Activated CD8-positive, alpha-beta T cell treated with anti-CD3 and anti-CD28 coated beads for 36 hours (primary cell): Measurements from ENCODE around the gene ZBTB16. TPM values are rescaled to one million over a fixed set of nuclear protein-coding genes. Genes with fewer than 3 reads are reported as not detected.

ENCODE experiments used
- ATAC-seq: fragments of 200-7000 bp; cut with Tn5 transposase; one replicate; pipeline ENCODE4 v1.10.0; 2021; ENCODE audit warnings: mild to moderate bottlenecking, moderate library complexity
- CTCF ChIA-PET: fragments of 350-600 bp; sonication (Branson Sonifier 250); formaldehyde crosslinking; loops from one replicate; lab custom pipeline; 2021; ENCODE audit warnings: antibody characterized with exemption; lab: Charles Lee
- POLR2A ChIA-PET: fragments of 350-600 bp; sonication (Branson Sonifier 250); formaldehyde crosslinking; loops from one replicate; lab custom pipeline; 2021; ENCODE audit warnings: antibody characterized with exemption; lab: Charles Lee
- DNase-seq: peaks from one replicate; pipeline ENCODE4 v3.0.0-alpha.2; 2020
- H3K27ac Mint-ChIP-seq: one replicate; pipeline ENCODE4 v1.8.0; 2021; ENCODE audit warnings: mild to moderate bottlenecking, mixed read lengths
- H3K27me3 Mint-ChIP-seq: one replicate; pipeline ENCODE4 v1.8.0; 2021; ENCODE audit warnings: mixed read lengths
- H3K36me3 Mint-ChIP-seq: one replicate; pipeline ENCODE4 v1.8.0; 2021; ENCODE audit warnings: low read depth, mixed read lengths
- H3K4me1 Mint-ChIP-seq: one replicate; pipeline ENCODE4 v1.8.0; 2021; ENCODE audit warnings: low read depth, mixed read lengths
- H3K4me3 Mint-ChIP-seq: one replicate; pipeline ENCODE4 v1.8.0; 2021; ENCODE audit warnings: mild to moderate bottlenecking, moderate library complexity, mixed read lengths
- H3K9me3 Mint-ChIP-seq: one replicate; pipeline ENCODE4 v1.8.0; 2021; ENCODE audit warnings: mixed read lengths
- CTCF ChIP-seq: fragments of 200-600 bp; IDR thresholded peaks from one replicate; pipeline ENCODE4 v1.8.0; 2022; ENCODE audit warnings: antibody characterized with exemption, mild to moderate bottlenecking
- intact Hi-C: fragments of 100-400 bp; cut with micrococcal nuclease; formaldehyde crosslinking; loops from one replicate; pipeline ENCODE4 v1.10.0; 2022
- total RNA-seq, 2 experiments: library from RNA; stranded (reverse); gene quantifications; one replicate each; pipeline ENCODE4 v1.2.3, GENCODE V29; 2021

The ZBTB16 gene
- total RNA-seq, 2 experiments from 2014 or later = 9.5 to 10.1 TPM

GRCh38 chr11:114062272-114062671, 2.8 kb downstream of the ZBTB16 start:
- POLR2A ChIA-PET = no interaction called here
- peak overlapping the region; percentile 75 for H3K4me3 Mint-ChIP-seq
- CTCF ChIA-PET = interaction anchor here (1.3 kb wide), 1 partner anchor 9 kb away, joined by 3 read pairs; no protein-coding TSS in a partner anchor
- H3K36me3 Mint-ChIP-seq = no peaks in the 10 kb centered on the region
- ATAC-seq = no peak
- no peaks in the 10 kb centered on the region for H3K9me3 Mint-ChIP-seq
- TF ChIP-seq CTCF = no peak
- H3K27ac Mint-ChIP-seq = peak overlapping the region; percentile 38
- intact Hi-C loops = no loop called here
- DNase-seq = no peak
- peaks cover 31% of the 10 kb centered on the region for H3K27me3 Mint-ChIP-seq
- H3K4me1 Mint-ChIP-seq = peaks cover 3% of the 10 kb centered on the region

- no peak overlapping the region for H3K27ac Mint-ChIP-seq
- intact Hi-C loops = no loop called here
- H3K9me3 Mint-ChIP-seq = no peaks in the 10 kb centered on the region
- DNase-seq (no peak), ATAC-seq (no peak)
- peaks cover 21% of the 10 kb centered on the region for H3K27me3 Mint-ChIP-seq
- H3K4me1 Mint-ChIP-seq = peaks cover 3% of the 10 kb centered on the region
- CTCF ChIA-PET = interaction anchor here (1.3 kb wide), 1 partner anchor 8 kb away, joined by 3 read pairs; no protein-coding TSS in a partner anchor
- POLR2A ChIA-PET = no interaction called here
- H3K36me3 Mint-ChIP-seq = no peaks in the 10 kb centered on the region
- H3K4me3 Mint-ChIP-seq = peak overlapping the region; percentile 40
- no peak for TF ChIP-seq CTCF
Observed at GRCh38 chr11:114063149-114063828, 3.8 kb downstream of the ZBTB16 start.

GRCh38 chr11:114063829-114064201, 4.3 kb downstream of the ZBTB16 start:
- ChIA-PET CTCF (no interaction called here), POLR2A (no interaction called here)
- Mint-ChIP-seq H3K9me3 (no peaks in the 10 kb centered on the region), H3K36me3 (no peaks in the 10 kb centered on the region), H3K27me3 (peaks cover 17% of the 10 kb centered on the region), H3K4me1 (peaks cover 3% of the 10 kb centered on the region), H3K4me3 (peak overlapping the region; percentile 40), H3K27ac (no peak overlapping the region)
- ATAC-seq (no peak), DNase-seq (no peak)
- TF ChIP-seq CTCF = no peak
- intact Hi-C loops = no loop called here

GRCh38 chr11:114064216-114064615, 4.7 kb downstream of the ZBTB16 start:
- Mint-ChIP-seq H3K9me3 (no peaks in the 10 kb centered on the region), H3K36me3 (no peaks in the 10 kb centered on the region), H3K27me3 (peaks cover 14% of the 10 kb centered on the region), H3K4me1 (peaks cover 3% of the 10 kb centered on the region), H3K27ac (no peak overlapping the region), H3K4me3 (peak overlapping the region; percentile 40)
- no peak for TF ChIP-seq CTCF
- POLR2A ChIA-PET = interaction anchor here (0.8 kb wide), 1 partner anchor 31 kb away, joined by 3 read pairs; no protein-coding TSS in a partner anchor
- ATAC-seq = no peak
- no peak for DNase-seq
- CTCF ChIA-PET = no interaction called here
- intact Hi-C loops = no loop called here

- intact Hi-C loops = no loop called here
- H3K4me1 Mint-ChIP-seq = peaks cover 3% of the 10 kb centered on the region
- POLR2A ChIA-PET = interaction anchor here (0.8 to 1.3 kb wide), 2 partner anchors 10 to 30 kb away, joined by 3 read pairs; no protein-coding TSS in a partner anchor
- H3K36me3 Mint-ChIP-seq = no peaks in the 10 kb centered on the region
- CTCF ChIA-PET = interaction anchor here (0.8 kb wide), 1 partner anchor 9 kb away, joined by 3 read pairs; no protein-coding TSS in a partner anchor
- ATAC-seq = no peak
- H3K4me3 Mint-ChIP-seq = peak overlapping the region; percentile 9
- H3K27me3 Mint-ChIP-seq = peaks cover 13% of the 10 kb centered on the region
- no peaks in the 10 kb centered on the region for H3K9me3 Mint-ChIP-seq
- DNase-seq = no peak
- H3K27ac Mint-ChIP-seq = no peak overlapping the region
- TF ChIP-seq CTCF = no peak
Observed at GRCh38 chr11:114065094-114065493, 5.6 kb downstream of the ZBTB16 start.
